Fibroblast of villous mesenchyme (primary cell): ENCODE data around the gene HOXA7. TPM values are rescaled to one million over a fixed set of nuclear protein-coding genes. Genes with fewer than 3 reads are reported as not detected.

Source experiments
- DNase-seq: peaks from one replicate; pipeline ENCODE4 v3.0.0-alpha.2; 2010; ENCODE audit warnings: low read depth
- H3K4me3 ChIP-seq: 2 replicates; pipeline ENCODE4 v1.5.1; 2011; ENCODE audit warnings: low read depth, mild to moderate bottlenecking, low read length
- CTCF ChIP-seq: IDR thresholded peaks from 2 replicates; pipeline ENCODE4 v1.5.1; 2012; ENCODE audit warnings: low read depth, mild to moderate bottlenecking, low read length; ENCODE audit not compliant: insufficient read depth
- total RNA-seq: library from RNA; depleted of rRNA; stranded (reverse); fragments of >200 nt; gene quantifications from 2 replicates; pipeline ENCODE4 v1.2.3, GENCODE V29; 2012

The HOXA7 gene
- total RNA-seq, 1 donor, result 2.2 TPM

GRCh38 chr7:27110186-27111031 is 46.1 kb downstream of the HOXA7 start:
- TF ChIP-seq CTCF, result no peak
- peak; percentile 87 for DNase-seq
- H3K4me3 ChIP-seq, result no peak overlapping the region

DNA sequence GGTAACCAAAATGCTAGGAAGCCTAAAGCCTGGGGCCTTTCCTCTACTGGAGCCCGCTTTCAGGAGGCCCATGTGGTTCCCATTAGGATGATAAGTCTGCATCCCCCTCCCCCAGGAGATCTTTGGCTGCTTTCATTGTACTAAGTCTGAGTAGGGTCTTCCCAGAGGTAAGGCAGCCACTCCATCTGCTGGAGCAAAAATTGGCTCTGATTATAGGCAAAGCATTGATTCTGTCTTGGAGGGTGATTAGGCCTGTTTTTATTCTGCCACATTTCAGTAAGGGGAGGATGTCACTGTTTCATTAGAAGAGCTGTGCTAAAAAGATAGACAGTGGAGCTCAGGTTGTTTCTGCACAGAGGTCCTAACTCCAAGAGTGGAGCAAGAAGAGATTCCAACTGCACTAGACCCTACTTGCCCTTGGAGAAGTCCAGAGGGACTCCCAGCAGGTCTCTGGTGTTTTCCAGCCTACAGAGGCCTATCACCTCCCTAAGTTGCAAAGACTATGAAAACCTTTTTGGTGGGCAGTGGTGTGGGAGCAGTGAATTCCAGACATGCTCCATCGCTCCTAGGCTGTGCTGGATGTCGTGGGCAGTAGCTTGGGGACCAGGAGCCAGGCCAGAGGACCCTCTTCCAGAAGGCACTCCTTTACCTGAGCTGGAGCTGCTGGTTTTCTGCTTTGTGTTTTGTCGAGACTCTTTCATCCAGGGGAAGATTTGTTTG is 46.8 kb downstream of the HOXA7 start:
- no peak for TF ChIP-seq CTCF
- no peak overlapping the region for H3K4me3 ChIP-seq
- DNase-seq, result no peak

- DNase-seq, result no peak
- H3K4me3 ChIP-seq, result no peak overlapping the region
These were observed 47.9 kb downstream of the HOXA7 start for GRCh38 chr7:27108390-27109127.

DNA sequence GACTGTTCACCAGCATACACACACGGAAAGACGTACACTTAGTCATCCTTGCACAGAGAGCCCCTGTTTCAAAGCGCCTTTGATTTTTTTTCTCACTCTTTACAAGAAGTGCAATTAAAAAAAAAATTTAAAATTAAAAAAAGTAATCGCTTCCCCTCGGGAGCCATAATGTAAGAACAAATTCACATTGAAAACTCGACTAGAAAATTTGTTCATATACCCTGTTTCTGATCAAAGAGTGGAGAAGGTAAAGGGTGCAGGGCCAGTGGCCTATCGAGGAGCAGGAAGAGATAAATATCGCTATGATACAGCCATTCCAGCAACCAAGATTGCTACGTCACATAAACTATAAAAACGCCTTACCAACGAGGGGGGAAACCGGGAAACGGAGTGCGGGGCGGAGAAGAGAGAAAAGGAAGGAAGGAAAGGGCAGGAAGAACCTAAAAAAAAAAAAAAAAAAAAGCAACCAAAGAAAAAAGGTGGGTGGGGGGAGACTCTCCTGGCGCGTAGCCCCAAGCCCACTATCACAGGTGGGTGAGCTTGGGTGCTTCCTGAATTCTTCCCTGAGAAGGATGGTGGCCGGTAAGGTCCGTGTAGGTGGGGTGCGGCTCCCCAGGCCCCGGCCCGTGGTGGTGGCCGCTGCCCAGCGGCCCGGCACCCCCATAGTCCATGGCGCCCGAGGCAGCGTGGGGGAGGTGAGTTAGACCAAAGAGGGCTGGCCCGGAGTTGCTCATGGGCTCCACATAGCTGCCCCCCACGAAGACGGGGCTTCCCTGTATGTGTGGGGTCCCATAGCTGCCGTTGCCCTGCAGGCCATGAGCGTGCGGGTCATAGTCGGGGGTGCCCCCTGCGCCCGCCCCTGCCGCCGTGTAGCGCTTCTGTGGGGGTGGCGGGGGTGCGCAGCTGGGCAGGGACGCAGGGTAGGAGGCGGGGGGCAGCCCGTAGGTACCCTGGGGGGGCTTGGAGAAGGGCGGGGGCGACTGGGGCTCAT is 48.8 kb downstream of the HOXA7 start:
- H3K4me3 ChIP-seq, result no peak overlapping the region
- DNase-seq, result no peak
- no peak for TF ChIP-seq CTCF

More at GRCh38 chr7:27108390-27109127, 47.9 kb downstream of the HOXA7 start:
- no peak for TF ChIP-seq CTCF

- H3K4me3 ChIP-seq, result no peak overlapping the region
- DNase-seq, result no peak
These were observed 49.6 kb downstream of the HOXA7 start for GRCh38 chr7:27106901-27107240.

More at GRCh38 chr7:27106901-27107240, 49.6 kb downstream of the HOXA7 start:
- no peak for TF ChIP-seq CTCF
